SK-N-SH treated with all-trans-retinoic acid at 6 μM for 48 hours (cell line): ENCODE data around the gene LIG1.

Experiments
- ARNTL ChIP-seq: fragments of 450-650 bp; formaldehyde crosslinking; IDR thresholded peaks from 2 replicates; pipeline ENCODE4 v1.5.0; 2020; ENCODE audit warnings: low read depth, mild to moderate bottlenecking, moderate library complexity, borderline replicate concordance
- CSDC2 ChIP-seq: fragments of 250-450 bp; sonication (Bioruptor Pico); IDR thresholded peaks from 2 replicates; pipeline ENCODE4 v1.5.0; 2020; ENCODE audit warnings: mild to moderate bottlenecking, moderate library complexity
- OSR1 ChIP-seq: fragments of 250-450 bp; sonication (Bioruptor Pico); IDR thresholded peaks from 2 replicates; pipeline ENCODE4 v1.8.0; 2022; ENCODE audit warnings: moderate library complexity, mild to moderate bottlenecking, inconsistent platforms
- PPARA ChIP-seq: fragments of 250-450 bp; sonication (Bioruptor Pico); IDR thresholded peaks from 2 replicates; pipeline ENCODE4 v1.5.0; 2020; ENCODE audit warnings: mild to moderate bottlenecking, borderline replicate concordance
- TCF4 ChIP-seq: fragments of 250-450 bp; sonication (Bioruptor Pico); IDR thresholded peaks from 2 replicates; pipeline ENCODE4 v1.8.0; 2021; ENCODE audit warnings: mild to moderate bottlenecking, moderate library complexity, borderline replicate concordance
- TOX ChIP-seq: fragments of 250-450 bp; sonication (Bioruptor Pico); IDR thresholded peaks from 2 replicates; pipeline ENCODE4 v1.8.0; 2021; ENCODE audit warnings: mild to moderate bottlenecking, moderate library complexity, borderline replicate concordance
- ZNF70 ChIP-seq: fragments of 450-650 bp; formaldehyde crosslinking; IDR thresholded peaks from 2 replicates; pipeline ENCODE4 v1.5.0; 2020; ENCODE audit warnings: mild to moderate bottlenecking, moderate library complexity
- ZNF8 ChIP-seq: fragments of 450-650 bp; formaldehyde crosslinking; IDR thresholded peaks from 2 replicates; pipeline ENCODE4 v1.5.0; 2020; ENCODE audit warnings: mild to moderate bottlenecking, moderate library complexity

DNA sequence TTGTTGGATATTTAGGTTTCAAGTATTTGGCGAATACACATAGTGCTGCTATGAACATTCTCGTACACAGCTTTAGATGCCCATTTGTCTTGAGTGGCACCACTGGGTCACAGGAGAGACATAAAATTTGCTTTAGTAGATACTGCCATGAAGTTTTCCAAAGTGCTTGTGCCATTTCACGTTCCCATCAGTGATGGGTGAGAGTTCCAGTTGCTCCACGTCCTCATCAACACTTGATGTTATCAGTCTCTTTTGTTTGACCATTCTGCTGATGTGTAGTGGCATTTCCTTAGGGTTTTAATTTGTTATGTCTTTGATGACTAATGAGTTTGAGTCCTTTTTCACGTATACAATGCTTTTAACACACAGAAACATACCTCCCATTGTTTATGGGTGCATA is 11.4 kb upstream of the LIG1 start:
- TF ChIP-seq CSDC2 (no peak), ZNF70 (no peak), TCF4 (no peak), ZNF8 (CRISPR knock-in tag) (no peak), TOX (CRISPR knock-in tag) (no peak), PPARA (CRISPR knock-in tag) (no peak), OSR1 (no peak), ARNTL (no peak)
